GM19025 (cell line): ENCODE results near the gene SCAI.
"Not testable (repeated sequence)": the region's sequence is repeated elsewhere in the genome, so short reads cannot be mapped to it uniquely, and the experiment has no call there.

ENCODE experiments used
- ATAC-seq: cut with Tn5 transposase; IDR thresholded peaks from one replicate; pipeline ENCODE4 v1.9.1; 2021; ENCODE audit warnings: mild to moderate bottlenecking, low read depth, moderate library complexity; ENCODE audit not compliant: unreplicated experiment

Gene SCAI

DNA sequence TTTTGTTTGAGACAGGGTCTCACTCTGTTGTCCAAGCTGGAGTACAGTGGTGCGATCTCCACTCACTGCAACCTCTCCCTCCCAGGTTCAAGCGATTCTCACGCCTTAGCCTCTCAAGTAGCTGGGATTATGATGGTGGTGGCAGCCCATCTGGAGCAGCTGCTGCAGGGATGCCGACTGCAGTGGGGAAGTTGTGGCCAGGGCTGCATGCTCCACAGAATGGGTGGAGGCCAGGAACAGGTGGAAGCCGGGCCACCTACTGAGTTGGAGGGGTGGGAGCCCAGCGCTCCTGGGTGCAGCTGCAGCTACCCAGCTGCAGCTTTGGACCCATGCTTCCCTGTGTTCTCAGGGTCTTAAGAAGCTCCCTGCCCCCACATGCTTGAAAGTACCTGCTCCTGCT, 99.7 kb downstream of the SCAI start:
- no peak for ATAC-seq

DNA sequence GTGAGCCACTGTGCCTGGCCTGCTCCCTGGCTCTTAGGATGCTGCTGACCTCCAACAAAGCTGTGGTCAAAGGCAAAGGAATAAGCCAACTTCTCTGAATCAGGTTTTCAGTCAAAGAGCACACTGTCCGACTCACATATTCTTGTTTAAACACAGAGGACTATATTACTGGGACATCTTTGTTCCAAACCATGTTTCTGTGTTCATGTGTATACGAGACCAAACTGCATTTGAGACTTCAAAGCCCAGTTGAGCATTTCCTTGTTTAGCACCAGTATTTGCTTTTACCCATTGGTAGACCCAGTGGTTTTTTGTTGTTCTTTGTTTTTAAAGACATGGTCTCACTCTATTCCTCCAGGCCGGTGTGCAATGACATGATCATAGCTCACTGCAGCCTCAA, 100.2 kb downstream of the SCAI start:
- no peak for ATAC-seq

DNA sequence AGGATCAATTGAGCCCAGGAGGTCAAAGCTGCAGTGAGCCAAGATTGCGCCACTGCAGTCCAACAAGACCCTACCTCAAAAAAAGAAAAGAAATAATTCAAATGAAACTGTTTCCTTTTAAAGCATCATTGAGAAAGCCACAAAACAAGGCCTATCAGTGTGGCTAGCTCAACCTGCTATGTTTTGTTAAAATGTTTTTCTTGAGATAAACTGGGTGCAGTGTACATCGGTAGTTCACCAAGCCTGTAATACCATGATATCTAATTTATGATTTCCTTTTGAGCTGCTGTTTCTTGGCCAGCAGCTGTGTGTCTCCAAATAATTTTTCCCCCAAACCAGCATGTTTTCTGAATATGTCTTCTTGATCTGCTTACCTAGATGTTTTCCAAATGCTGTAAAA, 105.2 kb downstream of the SCAI start:
- no peak for ATAC-seq

DNA sequence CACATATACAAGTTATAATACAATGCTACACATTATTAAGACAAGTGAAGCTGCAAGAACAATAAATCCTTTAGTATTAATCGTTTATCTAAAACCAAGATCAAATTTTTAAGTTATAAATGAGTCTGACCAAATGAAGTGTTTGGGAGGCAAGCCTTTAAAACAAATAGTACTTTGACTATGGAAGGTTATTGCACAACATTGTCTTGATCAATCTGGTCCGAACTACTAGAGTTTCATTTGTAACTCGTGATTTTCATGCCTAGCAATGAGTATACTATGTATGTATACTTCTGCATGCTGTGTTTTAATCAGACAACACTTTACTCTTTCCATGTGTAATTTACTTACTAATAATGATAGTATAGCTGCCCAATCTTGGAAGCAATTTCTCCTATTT, 115.3 kb downstream of the SCAI start:
- no peak for ATAC-seq

DNA sequence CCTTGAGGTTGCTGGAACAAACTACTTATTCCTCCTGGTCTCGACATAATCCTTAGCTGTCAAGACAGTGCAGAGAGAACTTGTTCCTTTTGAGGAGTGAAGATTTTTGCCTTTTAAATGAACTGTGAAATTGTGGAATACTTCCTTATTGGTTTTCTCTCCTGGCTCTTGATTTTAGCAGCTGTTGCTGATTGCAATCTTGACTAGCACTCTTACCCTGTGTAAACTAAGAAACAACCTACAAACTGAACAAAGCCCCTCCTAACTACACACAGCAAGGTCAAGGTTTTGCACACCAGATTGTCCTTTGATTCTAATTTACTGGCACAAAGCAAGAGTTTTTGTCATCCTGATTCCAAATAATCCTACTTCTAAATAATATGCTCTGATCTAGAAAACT, 118.4 kb downstream of the SCAI start:
- ATAC-seq, result no peak

DNA sequence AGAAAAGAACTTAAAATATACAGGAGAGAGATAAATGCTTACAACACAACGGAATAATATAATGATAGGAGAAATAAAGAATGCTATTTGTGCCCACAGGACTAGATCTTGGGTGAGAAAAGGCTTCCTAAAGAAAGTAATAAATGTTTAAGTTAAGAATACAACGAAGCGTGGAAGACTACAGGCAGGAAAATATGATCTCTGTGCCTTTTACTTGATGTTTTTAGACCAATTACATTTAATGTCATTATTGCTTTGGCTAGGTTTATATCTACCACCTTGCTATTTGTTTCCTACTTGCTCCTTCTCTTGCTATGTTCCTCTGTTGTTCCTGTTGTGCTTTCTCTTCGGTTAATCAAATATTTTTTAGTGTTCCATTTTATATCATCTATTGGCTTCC, 122.3 kb downstream of the SCAI start:
- ATAC-seq, result no peak

DNA sequence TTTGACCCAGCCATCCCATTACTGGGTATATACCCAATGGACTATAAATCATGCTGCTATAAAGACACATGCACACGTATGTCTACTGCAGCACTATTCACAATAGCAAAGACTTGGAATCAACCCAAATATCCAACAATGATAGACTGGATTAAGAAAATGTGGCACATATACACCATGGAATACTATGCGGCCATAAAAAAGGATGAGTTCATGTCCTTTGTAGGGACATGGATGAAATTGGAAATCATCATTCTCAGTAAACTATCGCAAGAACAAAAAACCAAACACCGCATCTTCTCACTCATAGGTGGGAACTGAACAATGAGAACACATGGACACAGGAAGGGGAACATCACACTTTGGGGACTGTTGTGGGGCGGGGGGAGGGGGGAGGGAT, 127.7 kb downstream of the SCAI start:
- not testable (repeated sequence) for ATAC-seq

DNA sequence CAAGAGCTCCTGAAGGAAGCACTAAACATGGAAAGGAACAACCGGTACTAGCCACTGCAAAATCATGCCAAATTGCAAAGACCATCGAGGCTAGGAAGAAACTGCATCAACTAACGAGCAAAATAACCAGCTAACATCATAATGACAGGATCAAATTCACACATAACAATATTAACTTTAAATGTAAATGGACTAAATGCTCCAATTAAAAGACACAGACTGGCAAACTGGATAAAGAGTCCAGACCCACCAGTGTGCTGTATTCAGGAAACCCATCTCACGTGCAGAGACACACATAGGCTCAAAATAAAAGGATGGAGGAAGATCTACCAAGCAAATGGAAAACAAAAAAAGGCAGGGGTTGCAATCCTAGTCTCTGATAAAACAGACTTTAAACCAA, 131.3 kb downstream of the SCAI start:
- not testable (repeated sequence) for ATAC-seq

DNA sequence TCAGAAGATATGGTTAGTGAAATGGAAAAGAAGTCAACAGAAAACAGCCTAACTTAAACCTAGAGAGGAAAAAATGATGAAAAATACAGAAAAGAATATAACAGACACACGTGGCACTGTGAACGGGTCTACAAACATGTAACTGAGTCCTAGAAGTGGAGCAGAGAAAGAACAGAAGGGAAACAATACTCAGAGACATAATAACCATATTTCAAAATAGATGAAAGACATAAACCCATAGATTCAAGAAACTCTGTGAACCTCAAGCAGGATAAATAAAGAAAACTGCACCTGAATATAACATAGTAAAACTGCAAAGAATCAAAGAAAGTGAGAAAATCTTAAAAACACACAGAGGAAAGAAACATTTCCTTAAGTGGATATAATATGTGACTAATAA, 134.7 kb downstream of the SCAI start:
- ATAC-seq, result no peak

DNA sequence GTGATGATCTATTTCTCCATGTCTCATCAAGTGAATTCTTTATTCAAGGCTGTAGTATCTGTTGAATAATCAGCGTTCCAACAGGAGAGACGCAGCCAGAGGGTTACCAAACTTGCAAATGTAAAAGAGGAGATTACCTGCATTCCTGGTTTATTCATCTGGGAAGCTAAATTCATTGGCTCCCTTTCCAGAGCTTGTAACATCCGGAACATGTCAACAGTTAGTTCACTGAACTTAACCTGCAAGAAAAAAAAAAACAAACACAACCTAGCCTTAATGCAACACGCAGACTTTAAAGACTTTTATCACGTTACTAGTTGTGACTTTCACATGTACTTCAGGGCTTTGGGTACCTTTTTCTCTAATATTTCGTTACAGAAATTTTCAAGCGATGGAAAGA, 140.0 kb downstream of the SCAI start:
- ATAC-seq, result no peak

DNA sequence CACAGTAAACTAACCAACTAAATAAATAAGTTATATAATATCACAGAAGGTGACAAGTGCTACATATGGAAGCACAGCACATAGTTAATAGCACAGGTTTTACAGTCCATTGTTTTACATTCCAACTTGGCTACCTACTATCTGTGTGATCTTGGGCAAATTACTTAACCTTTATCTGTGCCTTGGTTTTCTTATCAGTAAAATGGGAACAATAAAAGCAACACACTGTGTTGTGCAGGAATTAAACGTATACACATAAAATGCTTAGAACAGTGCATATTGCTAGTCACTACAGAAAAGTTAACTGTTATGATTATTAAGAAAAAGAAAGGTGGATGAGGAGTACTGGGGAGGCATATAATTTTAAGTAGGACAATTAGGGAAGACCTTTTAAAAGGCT, 159.6 kb downstream of the SCAI start:
- no peak for ATAC-seq

DNA sequence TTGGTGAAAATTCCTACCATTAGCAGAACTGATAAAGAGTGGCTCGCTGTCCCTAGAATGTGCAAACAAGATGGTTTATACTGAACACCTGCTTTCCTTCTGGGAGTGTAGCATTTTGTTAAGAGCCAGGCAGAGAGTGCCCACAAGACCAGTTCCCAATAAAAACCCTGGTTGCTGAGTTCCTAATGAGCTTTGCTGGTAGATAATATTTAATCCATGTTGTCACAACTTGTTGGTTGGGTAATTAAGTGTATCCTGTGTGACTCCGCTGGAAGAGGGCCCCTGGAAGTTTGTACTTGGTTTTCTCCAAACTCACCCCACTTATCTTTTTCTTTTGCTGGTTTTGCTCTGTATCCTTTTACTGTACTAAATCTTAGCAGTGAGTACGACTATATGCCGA, 162.9 kb downstream of the SCAI start:
- no peak for ATAC-seq

DNA sequence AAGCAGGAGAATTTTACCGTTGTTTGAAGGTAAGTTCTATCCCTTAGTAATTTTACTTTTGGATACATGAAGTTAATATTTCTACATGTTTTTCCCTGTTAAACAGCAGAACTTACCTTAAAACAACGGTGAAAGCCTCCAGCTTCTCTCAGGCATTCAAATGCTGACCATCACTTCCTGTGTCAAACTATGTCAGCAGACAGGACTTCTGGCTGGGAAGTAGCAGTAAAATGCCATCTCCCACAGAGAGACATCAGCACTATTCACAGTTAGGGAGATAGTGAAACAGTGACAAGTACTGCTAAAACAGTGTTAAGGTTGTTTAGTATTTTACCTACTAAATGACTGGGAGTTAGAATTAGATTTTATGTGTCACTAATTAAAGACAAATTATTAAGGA, 168.2 kb downstream of the SCAI start:
- ATAC-seq, result no peak

DNA sequence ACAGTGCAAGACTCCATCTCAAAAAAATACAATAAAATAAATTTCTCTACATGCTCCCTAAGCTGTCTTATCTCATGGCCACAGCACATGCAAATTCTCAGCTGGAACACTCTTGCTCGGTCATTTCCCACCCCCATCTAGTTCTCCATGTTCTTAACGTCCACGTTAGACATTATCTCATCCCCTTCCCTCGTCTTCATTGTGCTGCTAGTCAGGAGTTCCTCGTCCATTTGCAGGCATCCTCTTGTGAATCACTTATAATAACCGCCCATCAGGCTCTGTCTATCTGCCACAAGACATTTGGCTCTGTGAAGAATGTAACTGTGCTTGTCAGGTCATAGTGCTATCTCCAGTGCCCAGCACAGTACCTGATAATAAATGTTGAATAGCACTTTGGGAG, 169.5 kb downstream of the SCAI start:
- ATAC-seq, result no peak

DNA sequence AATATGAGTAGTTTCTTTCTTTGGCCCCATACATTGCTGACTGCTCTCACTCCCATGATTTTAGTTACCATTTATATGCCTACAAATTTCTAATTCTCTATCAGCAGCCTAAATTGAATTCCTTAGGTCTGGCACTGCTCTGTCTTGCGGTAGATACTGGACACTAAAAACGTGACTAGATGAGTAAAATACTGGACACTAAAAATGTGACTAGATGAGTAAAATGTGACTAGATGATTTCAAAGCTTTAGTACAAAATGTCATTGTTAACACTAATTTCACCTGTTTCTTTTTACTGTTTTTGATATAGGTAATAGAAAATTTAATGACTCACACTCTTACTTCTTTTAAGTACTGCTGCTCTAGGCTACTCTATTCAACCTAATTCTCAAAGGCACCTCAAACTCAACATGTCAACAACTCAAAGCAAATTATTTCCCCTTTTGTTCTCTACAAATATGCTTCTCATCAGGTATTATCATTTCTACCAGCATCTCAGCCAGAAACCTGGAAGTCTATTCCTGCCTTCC, 171.0 kb downstream of the SCAI start:
- no peak for ATAC-seq

DNA sequence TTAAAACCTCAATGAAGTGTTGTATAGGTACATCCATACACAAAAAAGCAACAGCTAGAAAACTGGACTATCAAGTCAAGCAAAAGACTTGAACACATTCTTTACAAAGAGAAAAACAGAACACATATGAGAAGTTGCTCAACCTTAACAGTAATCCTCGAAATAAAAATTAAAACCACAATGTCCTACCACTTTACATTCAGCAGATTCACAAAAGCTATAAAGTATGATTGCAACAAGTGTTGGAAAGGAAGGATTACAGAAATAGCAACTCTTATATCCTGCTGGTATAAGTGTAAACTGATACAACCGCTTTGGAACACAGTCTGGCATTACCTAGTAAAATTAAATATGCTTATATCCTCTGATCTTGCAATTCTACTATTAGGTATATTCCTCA, 173.9 kb downstream of the SCAI start:
- ATAC-seq, result no peak

DNA sequence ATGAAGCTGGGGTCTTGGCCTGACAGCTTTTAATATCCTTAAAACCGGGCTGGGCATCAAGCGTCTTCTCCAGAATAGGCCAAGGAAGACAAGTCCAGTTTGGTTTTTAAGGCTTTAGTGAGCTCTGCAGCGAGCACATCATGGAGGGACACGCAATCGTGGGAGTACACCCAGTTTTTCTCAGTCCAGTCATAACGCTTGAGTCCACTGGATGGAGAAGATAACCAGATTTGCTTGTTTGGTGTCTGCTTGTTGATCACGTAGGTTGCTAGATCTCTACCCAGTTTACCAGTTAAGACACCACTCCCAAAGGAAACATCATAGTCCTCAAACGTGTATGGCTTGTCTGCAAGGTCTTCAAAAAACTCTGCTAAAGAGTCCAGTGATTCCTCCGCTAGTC, 175.1 kb downstream of the SCAI start:
- no peak for ATAC-seq

DNA sequence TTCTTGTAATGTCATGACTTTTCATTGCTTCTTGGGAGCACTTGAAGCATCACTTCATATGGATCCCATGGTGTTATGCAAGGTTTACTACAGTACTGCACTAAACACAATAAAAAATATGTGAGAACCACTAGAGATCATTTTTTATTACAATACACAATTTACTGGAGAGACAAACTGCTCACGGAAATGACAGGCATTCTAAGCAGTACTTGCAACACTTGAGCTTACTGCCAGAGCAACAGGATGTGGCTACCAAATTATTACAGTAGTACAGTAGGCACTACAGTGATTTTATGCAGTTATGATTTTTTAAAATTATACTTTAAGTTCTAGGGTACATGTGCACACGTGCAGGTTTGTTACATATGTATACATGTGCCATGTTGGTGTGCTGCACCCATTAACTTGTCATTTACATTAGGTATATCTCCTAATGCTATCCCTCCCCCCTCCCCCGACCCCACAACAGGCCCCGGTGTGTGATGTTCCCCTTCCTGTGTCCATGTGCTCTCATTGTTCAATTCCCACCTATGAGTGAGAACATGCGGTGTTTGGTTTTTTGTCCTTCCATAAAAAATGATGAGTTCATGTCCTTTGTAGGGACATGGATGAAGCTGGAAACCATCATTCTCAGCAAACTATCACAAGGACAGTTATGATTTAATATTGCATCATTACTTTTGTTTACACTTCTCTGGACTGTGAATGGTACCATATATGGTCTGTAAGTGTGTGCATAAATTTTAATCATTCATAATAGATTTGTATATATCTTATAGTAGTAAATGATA, 177.4 kb downstream of the SCAI start:
- not testable (repeated sequence) for ATAC-seq

DNA sequence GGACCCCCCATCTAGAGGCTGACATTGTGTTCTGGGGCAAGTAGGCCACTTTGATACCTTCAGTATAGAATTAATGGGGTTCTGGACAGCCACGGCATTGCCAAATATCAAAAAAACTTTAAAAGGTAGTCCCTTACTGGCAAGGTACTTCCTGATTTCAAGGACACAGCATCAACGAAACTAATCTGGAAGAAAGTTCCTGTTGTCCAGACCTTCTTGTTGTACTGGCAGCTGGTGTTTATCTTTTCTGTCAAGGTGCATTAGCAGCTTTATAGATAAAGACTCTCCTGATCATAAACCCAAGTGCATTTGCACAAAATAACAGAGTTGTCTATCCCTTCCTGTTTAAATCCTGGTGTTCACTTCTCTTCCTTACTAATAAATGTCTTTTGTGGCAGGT, 178.7 kb downstream of the SCAI start:
- no peak for ATAC-seq

DNA sequence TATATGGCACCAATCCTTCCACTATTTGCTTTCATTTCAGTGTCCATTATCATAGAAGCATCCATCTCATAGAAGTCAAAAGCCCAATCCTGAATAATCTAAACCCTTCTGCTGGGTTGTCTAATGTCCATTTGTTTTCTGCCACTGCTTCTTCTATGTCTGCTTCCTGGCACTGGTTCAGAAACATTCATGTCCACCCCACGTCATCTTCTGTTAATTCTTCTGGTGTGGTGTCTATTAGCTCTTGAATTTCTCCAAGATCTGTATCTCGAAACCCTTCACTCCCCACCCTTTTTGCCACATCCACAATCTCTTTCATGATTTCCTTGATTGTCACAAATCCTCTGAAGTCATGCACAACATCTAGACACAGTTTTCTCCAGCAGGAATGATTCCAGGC, 179.3 kb downstream of the SCAI start:
- no peak for ATAC-seq

DNA sequence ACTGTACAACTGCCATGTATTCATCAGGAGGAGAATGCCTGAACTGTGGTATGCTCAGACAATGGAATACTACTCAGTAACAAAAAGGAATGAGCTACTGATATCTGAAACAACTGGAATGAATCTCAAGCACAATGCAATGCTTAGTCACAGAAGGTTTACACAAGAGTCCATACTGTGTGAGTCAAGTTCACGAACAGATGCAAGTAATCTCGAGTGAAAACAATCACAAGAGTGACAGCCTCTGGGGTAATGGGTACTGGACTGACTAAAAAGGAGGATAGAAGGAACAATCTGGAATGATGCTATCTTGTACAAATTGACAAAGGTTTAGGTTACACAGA, 182.9 kb downstream of the SCAI start:
- no peak for ATAC-seq

DNA sequence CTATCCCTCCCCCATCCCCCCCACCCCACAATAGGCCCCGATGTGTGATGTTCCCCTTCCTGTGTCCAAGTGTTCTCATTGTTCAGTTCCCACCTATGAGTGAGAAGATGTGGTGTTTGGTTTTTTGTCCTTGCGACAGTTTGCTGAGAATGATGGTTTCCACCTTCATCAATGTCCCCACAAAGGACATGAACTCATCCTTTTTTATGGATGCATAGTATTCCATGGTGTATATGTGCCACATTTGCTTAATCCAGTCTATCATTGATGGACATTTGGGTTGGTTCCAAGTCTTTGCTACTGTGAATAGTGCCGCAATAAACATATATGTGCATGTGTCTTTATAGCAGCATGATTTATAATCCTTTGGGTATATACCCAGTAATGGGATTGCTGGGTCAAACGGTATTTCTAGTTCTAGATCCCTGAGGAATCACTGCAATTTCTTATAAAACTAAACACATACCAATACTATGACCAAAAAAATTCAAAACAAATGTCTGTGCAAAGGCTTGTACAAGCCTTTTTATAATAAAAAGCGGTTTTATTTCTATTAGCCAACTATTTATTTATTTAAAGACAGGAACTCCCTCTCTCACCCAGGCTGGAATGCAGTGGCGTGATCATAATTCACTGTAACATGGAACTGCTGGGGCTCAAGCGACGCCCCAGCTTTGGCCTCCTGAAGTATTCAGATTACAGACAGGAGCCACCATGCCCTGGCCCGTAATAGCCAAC, 183.5 kb downstream of the SCAI start:
- not testable (repeated sequence) for ATAC-seq
